HEK293 (cell line): Measurements from ENCODE around the gene KIF4A.

Experiments
- CTCF ChIA-PET: fragments of 350-600 bp; formaldehyde crosslinking; extraction: SDS; loops from one replicate; lab custom pipeline; 2021; ENCODE audit warnings: antibody characterized with exemption; lab: Yijun Ruan, JAX
- POLR2A ChIA-PET: fragments of 300-600 bp; formaldehyde crosslinking; extraction: SDS; loops from one replicate; lab custom pipeline; 2020; ENCODE audit warnings: antibody characterized with exemption, inconsistent platforms; lab: Yijun Ruan, JAX
- H3K27ac ChIP-seq: fragments of 200-500 bp; sonication (Bioruptor generic); 2 replicates; pipeline ENCODE4 v1.5.1; 2014; ENCODE audit warnings: low read depth, low read length, control low read depth, inconsistent platforms; ENCODE audit errors: extremely low read depth
- H3K36me3 ChIP-seq, 2 experiments: fragments of 200-500 bp in 1 of 2; sonication (Bioruptor generic) in 1 of 2; 1 replicate in 1 of 2; 2 replicates in 1 of 2; pipeline ENCODE4 v1.5.1; 2014 to 2017; ENCODE audit warnings: inconsistent platforms in 2 of 2, low read length in 2 of 2; ENCODE audit not compliant: control insufficient read depth in 2 of 2, insufficient read depth in 1 of 2
- H3K4me1 ChIP-seq: fragments of 200-500 bp; sonication (Bioruptor generic); 2 replicates; pipeline ENCODE4 v1.5.1; 2014; ENCODE audit warnings: mild to moderate bottlenecking, low read length, inconsistent platforms; ENCODE audit not compliant: control insufficient read depth, insufficient read depth
- H3K4me3 ChIP-seq: 2 replicates; pipeline ENCODE4 v1.5.1; 2011; ENCODE audit warnings: low read depth, mild to moderate bottlenecking, control low read depth, low read length, moderate library complexity
- H3K9me3 ChIP-seq: fragments of 200-500 bp; sonication (Bioruptor generic); 2 replicates; pipeline ENCODE4 v1.5.1; 2014; ENCODE audit warnings: low read depth, low read length, inconsistent platforms; ENCODE audit not compliant: control insufficient read depth, insufficient read depth
- GLIS2 ChIP-seq: fragments of 450-650 bp; formaldehyde crosslinking; IDR thresholded peaks from 2 replicates; pipeline ENCODE4 v1.5.1; 2016; ENCODE audit warnings: missing biosample characterization, missing genetic modification characterization
- KLF1 ChIP-seq: fragments of 450-650 bp; formaldehyde crosslinking; IDR thresholded peaks from 2 replicates; pipeline ENCODE4 v1.5.1; 2016; ENCODE audit warnings: missing biosample characterization, missing genetic modification characterization
- REST ChIP-seq: fragments of 450-650 bp; formaldehyde crosslinking; IDR thresholded peaks from 2 replicates; pipeline ENCODE4 v1.5.1; 2016; ENCODE audit warnings: missing biosample characterization, missing genetic modification characterization
- TCF7L2 ChIP-seq: IDR thresholded peaks from 2 replicates; pipeline ENCODE4 v1.6.1; 2011; ENCODE audit warnings: low read depth, mild to moderate bottlenecking, inconsistent platforms, low read length, moderate library complexity, borderline replicate concordance
- TSHZ1 ChIP-seq: fragments of 450-650 bp; formaldehyde crosslinking; IDR thresholded peaks from 2 replicates; pipeline ENCODE4 v1.5.1; 2016; ENCODE audit warnings: missing biosample characterization, missing genetic modification characterization, borderline replicate concordance
- ZBTB11 ChIP-seq: fragments of 450-650 bp; formaldehyde crosslinking; conservative IDR thresholded peaks from 2 replicates; pipeline ENCODE4 v1.5.1; 2016; ENCODE audit warnings: low read depth, missing biosample characterization, missing genetic modification characterization
- ZNF184 ChIP-seq: fragments of 450-650 bp; IDR thresholded peaks from 2 replicates; pipeline ENCODE4 v1.5.1; 2018; ENCODE audit warnings: missing biosample characterization, mild to moderate bottlenecking, missing genetic modification characterization
- ZNF19 ChIP-seq: fragments of 450-650 bp; formaldehyde crosslinking; IDR thresholded peaks from 2 replicates; pipeline ENCODE4; 2016; ENCODE audit warnings: missing biosample characterization, missing genetic modification characterization, low read depth
- ZNF214 ChIP-seq: fragments of 450-650 bp; formaldehyde crosslinking; IDR thresholded peaks from 2 replicates; pipeline ENCODE4 v1.5.1; 2017; ENCODE audit warnings: missing biosample characterization, mild to moderate bottlenecking, missing genetic modification characterization, borderline replicate concordance
- ZNF335 ChIP-seq: fragments of 450-650 bp; formaldehyde crosslinking; conservative IDR thresholded peaks from 2 replicates; pipeline ENCODE4 v1.5.1; 2016; ENCODE audit warnings: missing biosample characterization, missing genetic modification characterization
- ZNF398 ChIP-seq: fragments of 450-650 bp; formaldehyde crosslinking; IDR thresholded peaks from 2 replicates; pipeline ENCODE4 v1.5.1; 2017; ENCODE audit warnings: missing biosample characterization, missing genetic modification characterization
- ZNF426 ChIP-seq: fragments of 450-650 bp; formaldehyde crosslinking; IDR thresholded peaks from 2 replicates; pipeline ENCODE4 v1.5.1; 2017; ENCODE audit warnings: missing biosample characterization, missing genetic modification characterization, mild to moderate bottlenecking, inconsistent platforms, moderate library complexity
- ZNF843 ChIP-seq: fragments of 450-650 bp; formaldehyde crosslinking; IDR thresholded peaks from 2 replicates; pipeline ENCODE4 v1.5.1; 2016; ENCODE audit warnings: missing biosample characterization, missing genetic modification characterization
- TF ChIP-seq, protein P1 (sequence below): fragments of 450-650 bp; formaldehyde crosslinking; IDR thresholded peaks from 2 replicates; pipeline ENCODE4 v1.5.1; 2016; ENCODE audit warnings: missing biosample characterization, missing genetic modification characterization, borderline replicate concordance

The KIF4A gene

GRCh38 chrX:70421618-70422017, 131.7 kb downstream of the KIF4A start:
- Histone ChIP-seq H3K36me3 (peaks cover 3 to 37% of the 10 kb centered on the region in 2 experiments; a peak in 2 of 3 replicates), H3K4me1 (no peaks in the 10 kb centered on the region), H3K4me3 (no peak overlapping the region), H3K27ac (no peak overlapping the region), H3K9me3 (no peaks in the 10 kb centered on the region)
- no peak for TF ChIP-seq ZNF843 (tag by site-specific recombination)
- TF ChIP-seq, protein P1, sequence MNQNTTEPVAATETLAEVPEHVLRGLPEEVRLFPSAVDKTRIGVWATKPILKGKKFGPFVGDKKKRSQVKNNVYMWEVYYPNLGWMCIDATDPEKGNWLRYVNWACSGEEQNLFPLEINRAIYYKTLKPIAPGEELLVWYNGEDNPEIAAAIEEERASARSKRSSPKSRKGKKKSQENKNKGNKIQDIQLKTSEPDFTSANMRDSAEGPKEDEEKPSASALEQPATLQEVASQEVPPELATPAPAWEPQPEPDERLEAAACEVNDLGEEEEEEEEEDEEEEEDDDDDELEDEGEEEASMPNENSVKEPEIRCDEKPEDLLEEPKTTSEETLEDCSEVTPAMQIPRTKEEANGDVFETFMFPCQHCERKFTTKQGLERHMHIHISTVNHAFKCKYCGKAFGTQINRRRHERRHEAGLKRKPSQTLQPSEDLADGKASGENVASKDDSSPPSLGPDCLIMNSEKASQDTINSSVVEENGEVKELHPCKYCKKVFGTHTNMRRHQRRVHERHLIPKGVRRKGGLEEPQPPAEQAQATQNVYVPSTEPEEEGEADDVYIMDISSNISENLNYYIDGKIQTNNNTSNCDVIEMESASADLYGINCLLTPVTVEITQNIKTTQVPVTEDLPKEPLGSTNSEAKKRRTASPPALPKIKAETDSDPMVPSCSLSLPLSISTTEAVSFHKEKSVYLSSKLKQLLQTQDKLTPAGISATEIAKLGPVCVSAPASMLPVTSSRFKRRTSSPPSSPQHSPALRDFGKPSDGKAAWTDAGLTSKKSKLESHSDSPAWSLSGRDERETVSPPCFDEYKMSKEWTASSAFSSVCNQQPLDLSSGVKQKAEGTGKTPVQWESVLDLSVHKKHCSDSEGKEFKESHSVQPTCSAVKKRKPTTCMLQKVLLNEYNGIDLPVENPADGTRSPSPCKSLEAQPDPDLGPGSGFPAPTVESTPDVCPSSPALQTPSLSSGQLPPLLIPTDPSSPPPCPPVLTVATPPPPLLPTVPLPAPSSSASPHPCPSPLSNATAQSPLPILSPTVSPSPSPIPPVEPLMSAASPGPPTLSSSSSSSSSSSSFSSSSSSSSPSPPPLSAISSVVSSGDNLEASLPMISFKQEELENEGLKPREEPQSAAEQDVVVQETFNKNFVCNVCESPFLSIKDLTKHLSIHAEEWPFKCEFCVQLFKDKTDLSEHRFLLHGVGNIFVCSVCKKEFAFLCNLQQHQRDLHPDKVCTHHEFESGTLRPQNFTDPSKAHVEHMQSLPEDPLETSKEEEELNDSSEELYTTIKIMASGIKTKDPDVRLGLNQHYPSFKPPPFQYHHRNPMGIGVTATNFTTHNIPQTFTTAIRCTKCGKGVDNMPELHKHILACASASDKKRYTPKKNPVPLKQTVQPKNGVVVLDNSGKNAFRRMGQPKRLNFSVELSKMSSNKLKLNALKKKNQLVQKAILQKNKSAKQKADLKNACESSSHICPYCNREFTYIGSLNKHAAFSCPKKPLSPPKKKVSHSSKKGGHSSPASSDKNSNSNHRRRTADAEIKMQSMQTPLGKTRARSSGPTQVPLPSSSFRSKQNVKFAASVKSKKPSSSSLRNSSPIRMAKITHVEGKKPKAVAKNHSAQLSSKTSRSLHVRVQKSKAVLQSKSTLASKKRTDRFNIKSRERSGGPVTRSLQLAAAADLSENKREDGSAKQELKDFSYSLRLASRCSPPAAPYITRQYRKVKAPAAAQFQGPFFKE (tag by site-specific recombination), result no peak
- ChIA-PET POLR2A (no interaction called here), CTCF (interaction anchor here (0.5 to 0.7 kb wide), 3 partner anchors 27 to 91 kb away, joined by 3 to 4 read pairs (median 4); no protein-coding TSS in a partner anchor)

DNA sequence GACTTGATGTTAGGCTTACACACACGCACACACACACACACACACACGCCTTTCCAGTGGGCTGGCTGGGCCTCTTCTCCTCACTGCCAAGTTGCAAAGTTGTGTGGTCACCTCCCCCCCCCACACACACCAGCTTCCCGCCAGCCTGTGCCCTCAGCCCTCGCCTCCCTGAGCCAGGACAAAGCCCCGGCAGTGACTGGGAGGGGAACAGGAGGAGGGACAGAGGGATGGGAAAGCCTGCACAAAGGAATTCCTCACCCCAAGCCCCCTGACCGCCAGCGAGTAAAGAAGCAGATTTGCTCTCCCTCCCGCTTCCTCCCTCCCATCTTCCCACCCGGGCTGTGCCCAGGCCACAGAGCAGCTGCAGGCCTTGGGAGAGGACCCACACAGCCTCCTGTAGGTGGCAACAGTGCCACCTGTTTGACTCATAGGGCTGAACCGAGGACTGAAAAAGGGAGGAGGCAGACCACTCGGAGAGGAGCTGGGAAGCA, 133.0 kb downstream of the KIF4A start, which contains the start of gene GDPD2:
GDPD2 (plus strand) TSS at position 464 of the 491 bp plus-strand sequence. CDS start 1,671 bp downstream, outside the sequence.
- H3K9me3 ChIP-seq, result no peaks in the 10 kb centered on the region
- ChIA-PET CTCF (interaction anchor here (0.6 to 2.5 kb wide), 4 partner anchors 11 to 131 kb away, joined by 3 to 11 read pairs (median 6); no protein-coding TSS in a partner anchor), POLR2A (interaction anchor here (1.3 to 1.4 kb wide), 2 partner anchors 11 to 290 kb away, joined by 3 to 4 read pairs; partner anchors contain the start of gene IGBP1)
- H3K27ac ChIP-seq, result no peak within 1 kb of the TSS
- no peaks in the 10 kb centered on the region for H3K4me1 ChIP-seq
- H3K36me3 ChIP-seq, result peaks cover 3 to 34% of the 10 kb centered on the region in 2 experiments; a peak in 2 of 3 replicates
- H3K4me3 ChIP-seq, result no peak within 1 kb of the TSS
- TF ChIP-seq ZBTB11 (tag by site-specific recombination) (no peak), ZNF19 (tag by site-specific recombination) (no peak), TSHZ1 (tag by site-specific recombination) (no peak), KLF1 (tag by site-specific recombination) (no peak), TCF7L2 (no peak), ZNF426 (tag by site-specific recombination) (no peak), REST (tag by site-specific recombination) (no peak), ZNF398 (tag by site-specific recombination) (peak; percentile 76), ZNF184 (tag by site-specific recombination) (no peak), ZNF335 (tag by site-specific recombination) (no peak), GLIS2 (tag by site-specific recombination) (peak; percentile 60; the same call in 1 of the 2 replicates), ZNF214 (tag by site-specific recombination) (no peak)
